HG02623 (cell line): ENCODE results near the gene CITED4.

Experiments used
- ATAC-seq: cut with Tn5 transposase; IDR thresholded peaks from one replicate; pipeline ENCODE4 v1.9.1; 2021; ENCODE audit warnings: moderate library complexity; ENCODE audit not compliant: unreplicated experiment

Gene CITED4

GRCh38 chr1:40855513-40855912, 6.7 kb downstream of the CITED4 start:
- ATAC-seq: no peak

- no peak for ATAC-seq
Measured at GRCh38 chr1:40853885-40854170, 8.3 kb downstream of the CITED4 start.

- no peak for ATAC-seq
Measured at GRCh38 chr1:40853113-40853884, 8.9 kb downstream of the CITED4 start.

GRCh38 chr1:40851643-40852042, 10.5 kb downstream of the CITED4 start:
- no peak for ATAC-seq

GRCh38 chr1:40849801-40850592, 12.2 kb downstream of the CITED4 start:
- no peak for ATAC-seq

- no peak for ATAC-seq
Measured at GRCh38 chr1:40848530-40849189, 13.5 kb downstream of the CITED4 start.

GRCh38 chr1:40847023-40847745, 15.0 kb downstream of the CITED4 start:
- ATAC-seq: no peak

GRCh38 chr1:40845895-40846294, 16.3 kb downstream of the CITED4 start:
- ATAC-seq: no peak

- no peak for ATAC-seq
Measured at GRCh38 chr1:40844887-40845878, 17.0 kb downstream of the CITED4 start.

GRCh38 chr1:40844079-40844478, 18.1 kb downstream of the CITED4 start:
- no peak for ATAC-seq

GRCh38 chr1:40842691-40843090, 19.5 kb downstream of the CITED4 start:
- ATAC-seq: no peak

GRCh38 chr1:40842207-40842606, 20.0 kb downstream of the CITED4 start:
- no peak for ATAC-seq

GRCh38 chr1:40841602-40842001, 20.6 kb downstream of the CITED4 start:
- ATAC-seq: no peak

GRCh38 chr1:40840526-40841323, 21.4 kb downstream of the CITED4 start:
- ATAC-seq: no peak

GRCh38 chr1:40839943-40840335, 22.2 kb downstream of the CITED4 start:
- ATAC-seq: no peak

- ATAC-seq: no peak
Measured at GRCh38 chr1:40838980-40839942, 22.9 kb downstream of the CITED4 start.

GRCh38 chr1:40838045-40838979, 23.9 kb downstream of the CITED4 start:
- no peak for ATAC-seq
